Activated effector memory CD4-positive, alpha-beta T cell treated with Interleukin-2 at 50 U/mL for 16 hours (primary cell): ENCODE measurements around the gene TMEM179.
"Not testable (repeated sequence)": the region's sequence is repeated elsewhere in the genome, so short reads cannot be mapped to it uniquely, and the experiment has no call there.

Experiments
- DNase-seq: peaks from one replicate; pipeline ENCODE4 v3.0.0-alpha.2; 2020

TMEM179 gene

GRCh38 chr14:104604458-104605449 is at the start of gene TMEM179:
TMEM179 (minus strand) TSS chr14:104604772; CDS start chr14:104604741, 31 bp downstream.
- DNase-seq: no peak

GRCh38 chr14:104654119-104654518 is 49.5 kb upstream of the TMEM179 start:
- DNase-seq: no peak

GRCh38 chr14:104653130-104653920 is 48.8 kb upstream of the TMEM179 start:
- not testable (repeated sequence) for DNase-seq

GRCh38 chr14:104652386-104652785 is 47.8 kb upstream of the TMEM179 start:
- DNase-seq: no peak

GRCh38 chr14:104651876-104652260 is 47.3 kb upstream of the TMEM179 start:
- DNase-seq: no peak

- no peak for DNase-seq
Measured at GRCh38 chr14:104650981-104651875, 46.7 kb upstream of the TMEM179 start.

- DNase-seq: peak; percentile 42
Measured at GRCh38 chr14:104650057-104650980, 45.7 kb upstream of the TMEM179 start.

GRCh38 chr14:104647467-104648043 is 43.0 kb upstream of the TMEM179 start:
- no peak for DNase-seq

- no peak for DNase-seq
Measured at GRCh38 chr14:104644656-104645378, 40.2 kb upstream of the TMEM179 start.

- no peak for DNase-seq
Measured at GRCh38 chr14:104644091-104644635, 39.6 kb upstream of the TMEM179 start.

- no peak for DNase-seq
Measured at GRCh38 chr14:104643306-104643705, 38.7 kb upstream of the TMEM179 start.

- DNase-seq: no peak
Measured at GRCh38 chr14:104642540-104642868, 37.9 kb upstream of the TMEM179 start.

- no peak for DNase-seq
Measured at GRCh38 chr14:104641753-104642539, 37.4 kb upstream of the TMEM179 start.

- DNase-seq: no peak
Measured at GRCh38 chr14:104640681-104641080, 36.1 kb upstream of the TMEM179 start.

- peak; percentile 23 for DNase-seq
Measured at GRCh38 chr14:104639885-104640548, 35.4 kb upstream of the TMEM179 start.

GRCh38 chr14:104639471-104639870 is 34.9 kb upstream of the TMEM179 start:
- DNase-seq: no peak

- DNase-seq: no peak
Measured at GRCh38 chr14:104638927-104639450, 34.4 kb upstream of the TMEM179 start.

- no peak for DNase-seq
Measured at GRCh38 chr14:104638190-104638589, 33.6 kb upstream of the TMEM179 start.
